HepG2 (cell line): Measurements from ENCODE around the gene CNFN. TPM values are rescaled to one million over a fixed set of nuclear protein-coding genes. Genes with fewer than 3 reads are reported as not detected.

Experiments
- CSRNP1 ChIP-seq: sonication (generic); formaldehyde crosslinking; IDR thresholded peaks from 2 replicates; pipeline ENCODE4 v1.8.1; 2023; ENCODE audit warnings: mild to moderate bottlenecking, missing genetic modification reagents
- GLI4 ChIP-seq: sonication (generic); formaldehyde crosslinking; IDR thresholded peaks from 2 replicates; pipeline ENCODE4 v1.5.1; 2020; ENCODE audit warnings: missing genetic modification reagents, mild to moderate bottlenecking, moderate library complexity, borderline replicate concordance
- HMG20A ChIP-seq: IDR thresholded peaks from 2 replicates; pipeline ENCODE4 v1.6.1; 2016; ENCODE audit warnings: borderline replicate concordance
- HNF4G ChIP-seq, 2 experiments: sonication (generic) in 1 of 2; formaldehyde crosslinking in 1 of 2; IDR thresholded peaks; 2 replicates each; pipeline versions ENCODE4 v1.4.0 to v1.6.1; 2011 to 2020; ENCODE audit warnings: borderline replicate concordance in 2 of 2, low read depth in 2 of 2, mild to moderate bottlenecking in 2 of 2, low read length in 1 of 2, missing genetic modification reagents in 1 of 2, moderate library complexity in 1 of 2
- ISX ChIP-seq: sonication (generic); formaldehyde crosslinking; conservative IDR thresholded peaks from 2 replicates; pipeline ENCODE4 v1.5.0; 2020; ENCODE audit warnings: missing genetic modification reagents
- MIER3 ChIP-seq: IDR thresholded peaks from 2 replicates; pipeline ENCODE4 v1.6.1; 2016; ENCODE audit warnings: missing compliant biosample characterization, borderline replicate concordance
- PTBP1 ChIP-seq: fragments of 200-400 bp; formaldehyde crosslinking; IDR thresholded peaks from 2 replicates; pipeline ENCODE4 v1.6.1; 2018; ENCODE audit warnings: low read length, low read depth; ENCODE audit not compliant: poor library complexity, severe bottlenecking
- XRCC5 ChIP-seq: fragments of 200-400 bp; formaldehyde crosslinking; optimal IDR thresholded peaks from 2 replicates; pipeline ENCODE3; 2017; ENCODE audit warnings: mild to moderate bottlenecking, low read length
- ZBTB2 ChIP-seq: sonication (generic); formaldehyde crosslinking; IDR thresholded peaks from 2 replicates; pipeline ENCODE4 v1.8.0; 2022; ENCODE audit warnings: low read depth, missing genetic modification reagents
- ZIK1 ChIP-seq: sonication (generic); formaldehyde crosslinking; IDR thresholded peaks from 2 replicates; pipeline ENCODE4 v1.5.0; 2020; ENCODE audit warnings: mild to moderate bottlenecking, low read depth, missing genetic modification reagents, borderline replicate concordance
- ZNF337 ChIP-seq: sonication (generic); formaldehyde crosslinking; IDR thresholded peaks from 2 replicates; pipeline ENCODE4 v1.5.1; 2020; ENCODE audit warnings: missing genetic modification reagents, low read depth, mild to moderate bottlenecking, borderline replicate concordance
- ZNF563 ChIP-seq: sonication (generic); formaldehyde crosslinking; IDR thresholded peaks from 2 replicates; pipeline ENCODE4 v1.8.0; 2022; ENCODE audit warnings: mild to moderate bottlenecking, moderate library complexity, missing genetic modification reagents
- ZNF574 ChIP-seq: sonication (generic); formaldehyde crosslinking; IDR thresholded peaks from 2 replicates; pipeline ENCODE4 v1.4.0; 2020; ENCODE audit warnings: missing genetic modification reagents
- ZNF598 ChIP-seq: sonication (generic); formaldehyde crosslinking; IDR thresholded peaks from 2 replicates; pipeline ENCODE4 v1.5.1; 2020; ENCODE audit warnings: mild to moderate bottlenecking, missing genetic modification reagents, borderline replicate concordance
- ZNF776 ChIP-seq: sonication (generic); formaldehyde crosslinking; IDR thresholded peaks from 2 replicates; pipeline ENCODE4 v1.4.0; 2020; ENCODE audit warnings: mild to moderate bottlenecking, missing genetic modification reagents
- polyA plus RNA-seq, 8 experiments: library from polyadenylated mRNA; depleted of rRNA in 3 of 8; stranded (reverse) in 7 of 8; unstranded in 1 of 8; fragments of >200 nt; fragmentation: Illumina TruSeq in 4 of 8; extraction: Trizol in 4 of 8; gene quantifications; 2 replicates each; pipeline versions ENCODE4 v1.2.1 to v1.2.3, GENCODE V29; 2011 to 2016; ENCODE audit warnings: low read depth in 4 of 8, missing spikeins in 1 of 8, mixed read lengths in 1 of 8; ENCODE audit not compliant: insufficient read depth in 1 of 8
- total RNA-seq, 5 experiments: library from RNA; depleted of rRNA; stranded (reverse); fragments of >200 nt; fragmentation: Illumina TruSeq; extraction: Trizol; gene quantifications; 2 replicates each; pipeline ENCODE4 v1.2.3, GENCODE V29; 2016; ENCODE audit warnings: low read depth in 1 of 5
- TF ChIP-seq, protein P1 (sequence below): sonication (generic); formaldehyde crosslinking; IDR thresholded peaks from 2 replicates; pipeline ENCODE4 v1.8.1; 2023; ENCODE audit warnings: missing genetic modification reagents, inconsistent platforms, borderline replicate concordance
- TF ChIP-seq, protein P2 (sequence below): IDR thresholded peaks from 2 replicates; pipeline ENCODE4 v1.6.1; 2016; ENCODE audit warnings: missing compliant biosample characterization, missing genetic modification reagents, borderline replicate concordance
- TF ChIP-seq, protein P3 (sequence below): sonication (generic); formaldehyde crosslinking; IDR thresholded peaks from 2 replicates; pipeline ENCODE4 v1.8.1; 2023; ENCODE audit warnings: mild to moderate bottlenecking, missing genetic modification reagents, borderline replicate concordance

Gene CNFN
- total and polyA plus RNA-seq, 2 of the 13 experiments (the other 11 are each of a cell fraction or from before 2014, with no cell fraction given): 0.35 to 1.1 TPM

- TF ChIP-seq ZNF574 (CRISPR knock-in tag) (peak; percentile 69), XRCC5 (peak; percentile 40), GLI4 (CRISPR knock-in tag) (peak; percentile 52; the same call in 1 of the 2 replicates), HMG20A (CRISPR knock-in tag) (peak; percentile 76; the same call in 1 of the 2 replicates), ZIK1 (CRISPR knock-in tag) (no peak), ZNF563 (no peak), ZNF598 (CRISPR knock-in tag) (peak; percentile 58; the same call in 1 of the 2 replicates), HNF4G (IDR thresholded peaks at IDR 0.05; ENCODE audit: borderline replicate concordance, low read depth, low read length) (peak; percentile 92), HNF4G (CRISPR knock-in tag; IDR thresholded peaks at IDR 0.05; ENCODE audit: borderline replicate concordance, low read depth) (peak; percentile 94), ZNF776 (CRISPR knock-in tag) (no peak), ISX (no peak), ZBTB2 (CRISPR knock-in tag) (no peak), PTBP1 (no peak), ZNF337 (CRISPR knock-in tag) (0 out of 2 replicates have a peak, but pooled peaks have one; percentile 5), CSRNP1 (CRISPR knock-in tag) (no peak), MIER3 (CRISPR knock-in tag) (peak; percentile 84; the same call in 1 of the 2 replicates)
- TF ChIP-seq, protein P1, sequence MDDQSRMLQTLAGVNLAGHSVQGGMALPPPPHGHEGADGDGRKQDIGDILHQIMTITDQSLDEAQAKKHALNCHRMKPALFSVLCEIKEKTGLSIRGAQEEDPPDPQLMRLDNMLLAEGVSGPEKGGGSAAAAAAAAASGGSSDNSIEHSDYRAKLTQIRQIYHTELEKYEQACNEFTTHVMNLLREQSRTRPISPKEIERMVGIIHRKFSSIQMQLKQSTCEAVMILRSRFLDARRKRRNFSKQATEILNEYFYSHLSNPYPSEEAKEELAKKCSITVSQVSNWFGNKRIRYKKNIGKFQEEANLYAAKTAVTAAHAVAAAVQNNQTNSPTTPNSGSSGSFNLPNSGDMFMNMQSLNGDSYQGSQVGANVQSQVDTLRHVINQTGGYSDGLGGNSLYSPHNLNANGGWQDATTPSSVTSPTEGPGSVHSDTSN: no peak
- TF ChIP-seq, protein P2, sequence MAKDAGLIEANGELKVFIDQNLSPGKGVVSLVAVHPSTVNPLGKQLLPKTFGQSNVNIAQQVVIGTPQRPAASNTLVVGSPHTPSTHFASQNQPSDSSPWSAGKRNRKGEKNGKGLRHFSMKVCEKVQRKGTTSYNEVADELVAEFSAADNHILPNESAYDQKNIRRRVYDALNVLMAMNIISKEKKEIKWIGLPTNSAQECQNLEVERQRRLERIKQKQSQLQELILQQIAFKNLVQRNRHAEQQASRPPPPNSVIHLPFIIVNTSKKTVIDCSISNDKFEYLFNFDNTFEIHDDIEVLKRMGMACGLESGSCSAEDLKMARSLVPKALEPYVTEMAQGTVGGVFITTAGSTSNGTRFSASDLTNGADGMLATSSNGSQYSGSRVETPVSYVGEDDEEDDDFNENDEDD (CRISPR knock-in tag): peak; percentile 26; the same call in 1 of the 2 replicates
- TF ChIP-seq, protein P3, sequence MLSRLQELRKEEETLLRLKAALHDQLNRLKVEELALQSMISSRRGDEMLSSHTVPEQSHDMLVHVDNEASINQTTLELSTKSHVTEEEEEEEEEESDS: no peak
Observed at GRCh38 chr19:42433503-42434260, 43.6 kb upstream of the CNFN start (continued).
